Tibial artery (tissue), 4 donors: ENCODE results near the gene ZNF652.
"Not testable (repeated sequence)": the region's sequence is repeated elsewhere in the genome, so short reads cannot be mapped to it uniquely, and the experiment has no call there.

Experiments
- DNase-seq, 2 donors: peaks; one replicate each; pipeline ENCODE4 v3.0.0-alpha.2; 2019
- H3K27ac ChIP-seq, 2 donors: fragments of 200-600 bp; sonication (generic) in 1 of 2; 1 replicate in 1 of 2; 2 replicates in 1 of 2; pipeline ENCODE4 v1.5.1; 2018 to 2019; ENCODE audit warnings: mild to moderate bottlenecking in 1 of 2
- H3K27me3 ChIP-seq, 2 donors: fragments of 200-600 bp; sonication (generic) in 1 of 2; one replicate each; pipeline versions ENCODE4 v1.5.1 to v1.6.0; 2016 to 2019
- H3K36me3 ChIP-seq, 3 donors: fragments of 200-600 bp; sonication (generic) in 2 of 3; one replicate each; pipeline ENCODE4 v1.5.1; 2016 to 2019; ENCODE audit warnings: mild to moderate bottlenecking in 2 of 3
- H3K4me1 ChIP-seq, 4 donors: fragments of 200-600 bp; sonication (generic) in 2 of 4; 1 replicate in 3 of 4; 2 replicates in 1 of 4; pipeline ENCODE4 v1.5.1; 2016 to 2019
- H3K4me3 ChIP-seq, 2 donors: fragments of 200-600 bp; sonication (generic) in 1 of 2; 1 replicate in 1 of 2; 2 replicates in 1 of 2; pipeline ENCODE4 v1.5.1; 2018 to 2019; ENCODE audit warnings: mild to moderate bottlenecking in 2 of 2
- H3K9me3 ChIP-seq, 3 donors: fragments of 200-600 bp; sonication (generic) in 1 of 3; one replicate each; pipeline ENCODE4 v1.5.1; 2016 to 2019
- CTCF ChIP-seq, 2 experiments: fragments of 200-600 bp in 1 of 2; fragments of 450-650 bp in 1 of 2; IDR thresholded peaks; one replicate each; pipeline ENCODE4 v1.5.1; 2017 to 2019; ENCODE audit warnings: antibody characterized with exemption in 2 of 2, mild to moderate bottlenecking in 1 of 2, moderate library complexity in 1 of 2
- intact Hi-C: fragments of 100-400 bp; cut with DNase I; formaldehyde crosslinking; loops from one replicate; pipeline ENCODE4 v1.15.0; 2023; ENCODE audit warnings: low total_unique reads

The ZNF652 gene

DNA sequence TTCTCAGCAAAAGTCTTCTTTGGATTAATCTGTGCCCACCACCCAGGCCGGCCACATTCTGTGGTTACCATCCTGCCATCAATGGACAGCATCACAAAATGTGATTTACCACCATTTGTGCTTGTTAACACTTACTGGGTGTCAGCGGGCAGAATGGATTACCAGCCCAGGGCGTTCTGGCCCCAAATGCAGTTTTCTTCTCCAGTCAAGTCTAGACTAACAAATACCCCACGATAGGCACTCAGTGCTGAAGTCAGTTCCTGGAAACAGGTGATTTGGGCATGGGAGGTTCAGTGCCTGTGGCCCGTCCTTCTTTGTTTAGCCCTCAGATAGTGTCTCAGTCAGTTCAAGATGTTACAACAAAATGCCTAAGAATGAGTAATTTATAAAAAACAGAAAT is 92.7 kb downstream of the ZNF652 start:
- intact Hi-C loops: no loop called here
- Histone ChIP-seq H3K4me3 (no peak overlapping the region), H3K27me3 (peaks cover 0 to 11% of the 10 kb centered on the region in 2 donors), H3K4me1 (no peaks in the 10 kb centered on the region), H3K27ac (no peak overlapping the region), H3K9me3 (no peaks in the 10 kb centered on the region), H3K36me3 (no peaks in the 10 kb centered on the region)
- DNase-seq: no peak
- TF ChIP-seq CTCF (IDR thresholded peaks at IDR 0.05): no peak

DNA sequence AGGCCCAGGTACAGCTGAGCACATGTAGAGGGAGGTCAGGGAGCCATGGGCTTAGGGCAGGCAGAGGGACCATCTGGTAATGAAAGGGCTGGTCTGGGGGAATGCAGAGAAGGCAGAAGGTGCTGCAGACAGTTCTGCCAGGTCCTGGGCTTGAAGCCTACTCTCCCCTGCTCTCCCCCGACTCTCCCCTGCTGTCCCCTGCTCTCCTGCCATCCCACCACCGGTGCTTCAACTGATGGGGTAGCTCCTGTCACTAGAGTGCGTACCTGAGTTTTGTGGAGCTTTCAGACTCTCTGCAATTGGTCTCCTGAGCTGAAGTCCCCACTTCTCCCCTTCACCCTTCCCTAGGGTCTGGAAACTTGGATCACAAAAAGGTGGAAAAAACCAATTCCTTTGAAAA is 94.1 kb downstream of the ZNF652 start:
- TF ChIP-seq CTCF (IDR thresholded peaks at IDR 0.05): no peak
- Histone ChIP-seq H3K27me3 (peaks cover 0 to 11% of the 10 kb centered on the region in 2 donors), H3K4me3 (no peak overlapping the region), H3K27ac (no peak overlapping the region), H3K4me1 (no peaks in the 10 kb centered on the region), H3K9me3 (no peaks in the 10 kb centered on the region), H3K36me3 (no peaks in the 10 kb centered on the region)
- intact Hi-C loops: no loop called here
- no peak for DNase-seq

- Histone ChIP-seq H3K27me3 (peaks cover 0 to 11% of the 10 kb centered on the region in 2 donors), H3K4me1 (no peaks in the 10 kb centered on the region), H3K36me3 (no peaks in the 10 kb centered on the region), H3K27ac (no peak overlapping the region), H3K4me3 (no peak overlapping the region), H3K9me3 (no peaks in the 10 kb centered on the region)
- intact Hi-C loops: no loop called here
- no peak for TF ChIP-seq CTCF (IDR thresholded peaks at IDR 0.05)
- no peak for DNase-seq
These were observed 95.8 kb downstream of the ZNF652 start for GRCh38 chr17:49266233-49266632.

DNA sequence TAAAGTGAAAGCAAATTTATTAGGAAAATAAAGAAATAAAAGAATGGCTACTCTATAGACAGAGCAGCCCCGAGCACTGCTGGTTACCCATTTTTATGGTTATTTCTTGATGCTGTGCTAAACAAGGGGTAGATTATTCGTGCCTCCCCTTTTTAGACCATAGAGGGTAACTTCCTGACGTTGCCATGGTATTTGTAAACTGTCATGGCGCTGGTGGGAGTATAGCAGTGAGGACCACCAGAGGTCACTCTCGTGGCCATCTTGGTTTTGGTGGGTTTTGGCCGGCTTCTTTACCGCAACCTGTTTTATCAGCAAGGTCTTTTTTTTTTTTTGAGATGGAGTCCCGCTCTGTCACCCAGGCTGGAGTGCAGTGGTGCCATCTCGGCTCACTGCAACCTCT is 100.5 kb downstream of the ZNF652 start:
- H3K4me1 ChIP-seq, H3K27me3 ChIP-seq, H3K27ac ChIP-seq, H3K9me3 ChIP-seq, H3K36me3 ChIP-seq, H3K4me3 ChIP-seq, intact Hi-C loops, DNase-seq: not testable (repeated sequence)

DNA sequence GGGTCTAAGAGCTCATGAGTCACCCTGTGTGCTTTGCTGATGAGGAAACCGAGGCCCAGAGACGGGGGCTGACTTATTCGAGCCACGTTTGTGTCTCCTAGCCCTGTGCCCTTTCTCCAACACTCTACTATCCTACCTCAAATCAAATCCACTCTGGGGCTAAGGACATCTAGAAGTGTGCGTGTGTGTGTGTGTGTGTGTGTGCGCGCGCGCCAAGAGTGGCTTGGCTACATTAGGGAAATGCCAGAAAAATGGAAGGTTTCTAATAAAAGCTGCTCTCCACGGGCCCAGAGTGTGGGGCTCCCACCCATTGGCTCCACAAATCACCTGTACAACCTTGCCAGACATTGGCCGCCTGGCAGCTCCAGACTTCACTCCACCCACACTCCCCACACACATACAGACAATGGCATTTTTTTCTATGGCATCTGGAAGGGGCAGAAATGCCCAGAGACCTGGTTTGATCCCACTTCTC is 101.2 kb downstream of the ZNF652 start:
- Histone ChIP-seq H3K36me3 (no peaks in the 10 kb centered on the region), H3K4me3 (peak overlapping the region; percentile 56 to 77), H3K27me3 (no peaks in the 10 kb centered on the region), H3K27ac (peak overlapping the region; percentile 69 to 84), H3K9me3 (no peaks in the 10 kb centered on the region), H3K4me1 (peaks cover 0 to 9% (median 4%) of the 10 kb centered on the region in 4 donors)
- peak in 1 of 2 donors; percentile 71 for DNase-seq
- no peak for TF ChIP-seq CTCF (IDR thresholded peaks at IDR 0.05)
- intact Hi-C loops: no loop called here

- H3K4me1 ChIP-seq: peaks cover 0 to 9% (median 4%) of the 10 kb centered on the region in 4 donors
- intact Hi-C loops: no loop called here
- peak overlapping the region; percentile 56 to 77 for H3K4me3 ChIP-seq
- TF ChIP-seq CTCF (IDR thresholded peaks at IDR 0.05): no peak
- no peaks in the 10 kb centered on the region for H3K27me3 ChIP-seq
- peak; percentile 53 to 73 for DNase-seq
- no peaks in the 10 kb centered on the region for H3K9me3 ChIP-seq
- peak overlapping the region; percentile 69 to 84 for H3K27ac ChIP-seq
- no peaks in the 10 kb centered on the region for H3K36me3 ChIP-seq
These were observed 101.8 kb downstream of the ZNF652 start for GRCh38 chr17:49260011-49260816.
